SK-N-SH treated with all-trans-retinoic acid at 6 μM for 48 hours (cell line): Measurements from ENCODE around the gene TPCN1.

Source experiments
- ARNTL ChIP-seq: fragments of 450-650 bp; formaldehyde crosslinking; IDR thresholded peaks from 2 replicates; pipeline ENCODE4 v1.5.0; 2020; ENCODE audit warnings: low read depth, mild to moderate bottlenecking, moderate library complexity, borderline replicate concordance
- CREB5 ChIP-seq: fragments of 250-450 bp; sonication (Bioruptor Pico); IDR thresholded peaks from 2 replicates; pipeline ENCODE4 v1.5.1; 2020; ENCODE audit warnings: low read depth, mild to moderate bottlenecking, moderate library complexity
- CSDC2 ChIP-seq: fragments of 250-450 bp; sonication (Bioruptor Pico); IDR thresholded peaks from 2 replicates; pipeline ENCODE4 v1.5.0; 2020; ENCODE audit warnings: mild to moderate bottlenecking, moderate library complexity
- OSR1 ChIP-seq: fragments of 250-450 bp; sonication (Bioruptor Pico); IDR thresholded peaks from 2 replicates; pipeline ENCODE4 v1.8.0; 2022; ENCODE audit warnings: moderate library complexity, mild to moderate bottlenecking, inconsistent platforms
- PATZ1 ChIP-seq: fragments of 250-450 bp; sonication (Bioruptor Pico); IDR thresholded peaks from 2 replicates; pipeline ENCODE4 v1.8.0; 2020; ENCODE audit warnings: mild to moderate bottlenecking, moderate library complexity, borderline replicate concordance
- POU6F1 ChIP-seq: fragments of 250-450 bp; sonication (Bioruptor Pico); IDR thresholded peaks from 2 replicates; pipeline ENCODE4 v1.8.0; 2021; ENCODE audit warnings: low read depth, mild to moderate bottlenecking, moderate library complexity, borderline replicate concordance
- RARB ChIP-seq: fragments of 250-450 bp; sonication (Bioruptor Pico); IDR thresholded peaks from 2 replicates; pipeline ENCODE4 v1.8.0; 2021; ENCODE audit warnings: mild to moderate bottlenecking, moderate library complexity
- SNAI2 ChIP-seq: fragments of 250-450 bp; sonication (Bioruptor Pico); IDR thresholded peaks from 2 replicates; pipeline ENCODE4 v1.5.0; 2020; ENCODE audit warnings: mild to moderate bottlenecking, moderate library complexity
- TOX ChIP-seq: fragments of 250-450 bp; sonication (Bioruptor Pico); IDR thresholded peaks from 2 replicates; pipeline ENCODE4 v1.8.0; 2021; ENCODE audit warnings: mild to moderate bottlenecking, moderate library complexity, borderline replicate concordance
- TSHZ2 ChIP-seq: fragments of 250-450 bp; sonication (Bioruptor Pico); IDR thresholded peaks from 2 replicates; pipeline ENCODE4 v1.5.0; 2020; ENCODE audit warnings: mild to moderate bottlenecking, moderate library complexity
- TF ChIP-seq, protein P1 (sequence below): fragments of 250-450 bp; sonication (Bioruptor Pico); IDR thresholded peaks from 2 replicates; pipeline ENCODE4 v1.5.1; 2021; ENCODE audit warnings: mild to moderate bottlenecking, moderate library complexity

GRCh38 chr12:113325916-113326315 is 104.7 kb downstream of the TPCN1 start:
- TF ChIP-seq RARB (no peak), PATZ1 (CRISPR knock-in tag) (no peak), ARNTL (no peak), CSDC2 (CRISPR knock-in tag) (no peak), CREB5 (CRISPR knock-in tag) (no peak), TSHZ2 (CRISPR knock-in tag) (no peak), OSR1 (CRISPR knock-in tag) (no peak), SNAI2 (CRISPR knock-in tag) (no peak), TOX (CRISPR knock-in tag) (no peak), POU6F1 (CRISPR knock-in tag) (no peak)
- TF ChIP-seq, protein P1, sequence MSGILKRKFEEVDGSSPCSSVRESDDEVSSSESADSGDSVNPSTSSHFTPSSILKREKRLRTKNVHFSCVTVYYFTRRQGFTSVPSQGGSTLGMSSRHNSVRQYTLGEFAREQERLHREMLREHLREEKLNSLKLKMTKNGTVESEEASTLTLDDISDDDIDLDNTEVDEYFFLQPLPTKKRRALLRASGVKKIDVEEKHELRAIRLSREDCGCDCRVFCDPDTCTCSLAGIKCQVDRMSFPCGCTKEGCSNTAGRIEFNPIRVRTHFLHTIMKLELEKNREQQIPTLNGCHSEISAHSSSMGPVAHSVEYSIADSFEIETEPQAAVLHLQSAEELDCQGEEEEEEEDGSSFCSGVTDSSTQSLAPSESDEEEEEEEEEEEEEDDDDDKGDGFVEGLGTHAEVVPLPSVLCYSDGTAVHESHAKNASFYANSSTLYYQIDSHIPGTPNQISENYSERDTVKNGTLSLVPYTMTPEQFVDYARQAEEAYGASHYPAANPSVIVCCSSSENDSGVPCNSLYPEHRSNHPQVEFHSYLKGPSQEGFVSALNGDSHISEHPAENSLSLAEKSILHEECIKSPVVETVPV (CRISPR knock-in tag), result no peak
